HepG2 (cell line): ENCODE data around the gene AURKA. TPM values are rescaled to one million over a fixed set of nuclear protein-coding genes. Genes with fewer than 3 reads are reported as not detected.

Source experiments
- AFF4 ChIP-seq: sonication (generic); formaldehyde crosslinking; IDR thresholded peaks from 2 replicates; pipeline ENCODE4 v1.4.0; 2020; ENCODE audit warnings: missing genetic modification reagents
- ASH2L ChIP-seq: fragments of 300-600, 200-600 bp; sonication (generic); IDR thresholded peaks from 2 replicates; pipeline ENCODE4 v1.7.0; 2017; ENCODE audit warnings: low read depth, mild to moderate bottlenecking, moderate library complexity, mixed read lengths, low read length; ENCODE audit not compliant: insufficient read length
- CC2D1A ChIP-seq: sonication (generic); formaldehyde crosslinking; IDR thresholded peaks from 2 replicates; pipeline ENCODE4 v1.8.1; 2023; ENCODE audit warnings: mild to moderate bottlenecking, missing genetic modification reagents
- CEBPG ChIP-seq: IDR thresholded peaks from 2 replicates; pipeline ENCODE4 v1.6.1; 2016
- CTCF ChIP-seq: sonication (generic); formaldehyde crosslinking; IDR thresholded peaks from 2 replicates; pipeline ENCODE4 v1.5.0; 2020; ENCODE audit warnings: mild to moderate bottlenecking, missing genetic modification reagents, moderate library complexity
- GABPB1 ChIP-seq: IDR thresholded peaks from 2 replicates; pipeline ENCODE4 v1.6.1; 2016; ENCODE audit warnings: mild to moderate bottlenecking, missing genetic modification reagents, moderate library complexity, missing compliant biosample characterization
- JARID2 ChIP-seq: sonication (generic); formaldehyde crosslinking; IDR thresholded peaks from 2 replicates; pipeline ENCODE4 v1.8.1; 2023; ENCODE audit warnings: missing genetic modification reagents, inconsistent platforms; ENCODE audit not compliant: insufficient replicate concordance
- NFIC ChIP-seq: IDR thresholded peaks from 2 replicates; pipeline ENCODE4 v1.6.1; 2012; ENCODE audit warnings: mild to moderate bottlenecking, low read length, inconsistent platforms
- NR0B2 ChIP-seq: sonication (generic); formaldehyde crosslinking; IDR thresholded peaks from 2 replicates; pipeline ENCODE4 v1.4.0; 2020; ENCODE audit warnings: mild to moderate bottlenecking, missing genetic modification reagents
- RBM39 ChIP-seq: fragments of 200-400 bp; formaldehyde crosslinking; IDR thresholded peaks from one replicate; pipeline ENCODE4 v1.6.1; 2018; ENCODE audit warnings: antibody characterized with exemption, mild to moderate bottlenecking, low read depth, low read length; ENCODE audit not compliant: poor library complexity, severe bottlenecking
- RNF2 ChIP-seq: fragments of 450-650 bp; conservative IDR thresholded peaks from 2 replicates; pipeline ENCODE4 v1.6.1; 2016; ENCODE audit warnings: low read depth
- SALL1 ChIP-seq: sonication (generic); formaldehyde crosslinking; IDR thresholded peaks from 2 replicates; pipeline ENCODE4 v1.8.0; 2022; ENCODE audit warnings: mild to moderate bottlenecking, missing genetic modification reagents
- SOX6 ChIP-seq, 2 experiments: fragments of 450-650 bp in 1 of 2; sonication (generic) in 1 of 2; formaldehyde crosslinking in 1 of 2; IDR thresholded peaks; 2 replicates each; pipeline versions ENCODE4 v1.4.0 to v1.6.1; 2017 to 2020; ENCODE audit warnings: antibody characterized with exemption in 1 of 2, mild to moderate bottlenecking in 1 of 2, missing genetic modification reagents in 1 of 2
- ZMYM2 ChIP-seq: sonication (generic); formaldehyde crosslinking; IDR thresholded peaks from 2 replicates; pipeline ENCODE4 v1.8.0; 2022; ENCODE audit warnings: mild to moderate bottlenecking, missing genetic modification reagents
- ZNF672 ChIP-seq: sonication (generic); formaldehyde crosslinking; IDR thresholded peaks from 2 replicates; pipeline ENCODE4 v1.8.1; 2022; ENCODE audit warnings: missing genetic modification reagents
- ZNF687 ChIP-seq: sonication (generic); formaldehyde crosslinking; IDR thresholded peaks from 2 replicates; pipeline ENCODE4 v1.5.1; 2020; ENCODE audit warnings: mild to moderate bottlenecking, missing genetic modification reagents, moderate library complexity
- ZNF850 ChIP-seq: sonication (generic); formaldehyde crosslinking; conservative IDR thresholded peaks from 2 replicates; pipeline ENCODE4 v1.9.0; 2021; ENCODE audit warnings: mild to moderate bottlenecking, missing genetic modification reagents
- polyA plus RNA-seq, 8 experiments: library from polyadenylated mRNA; depleted of rRNA in 3 of 8; stranded (reverse) in 7 of 8; unstranded in 1 of 8; fragments of >200 nt; fragmentation: Illumina TruSeq in 4 of 8; extraction: Trizol in 4 of 8; gene quantifications; 2 replicates each; pipeline versions ENCODE4 v1.2.1 to v1.2.3, GENCODE V29; 2011 to 2016; ENCODE audit warnings: low read depth in 4 of 8, missing spikeins in 1 of 8, mixed read lengths in 1 of 8; ENCODE audit not compliant: insufficient read depth in 1 of 8
- total RNA-seq, 5 experiments: library from RNA; depleted of rRNA; stranded (reverse); fragments of >200 nt; fragmentation: Illumina TruSeq; extraction: Trizol; gene quantifications; 2 replicates each; pipeline ENCODE4 v1.2.3, GENCODE V29; 2016; ENCODE audit warnings: low read depth in 1 of 5

Gene AURKA
- total and polyA plus RNA-seq, 2 of the 13 experiments (the other 11 are each of a cell fraction or from before 2014, with no cell fraction given) = 96.4 to 224 TPM

GRCh38 chr20:56343861-56344381 lies 48.1 kb downstream of the AURKA start (continued):
- TF ChIP-seq ZNF687 (peak; percentile 35), CC2D1A (CRISPR knock-in tag) (no peak), SALL1 (peak; percentile 30; the same call in 1 of the 2 replicates), RNF2 (no peak), ZNF850 (no peak), CTCF (CRISPR knock-in tag) (peak; percentile 86), AFF4 (no peak), ASH2L (no peak), CEBPG (CRISPR knock-in tag) (no peak), ZNF672 (no peak), ZMYM2 (CRISPR knock-in tag) (no peak), NR0B2 (CRISPR knock-in tag) (no peak), NFIC (no peak), SOX6 (IDR thresholded peaks at IDR 0.05) (no peak), SOX6 (CRISPR knock-in tag; IDR thresholded peaks at IDR 0.05) (no peak), JARID2 (CRISPR knock-in tag) (no peak), GABPB1 (peak; percentile 37; the same call in 1 of the 2 replicates), RBM39 (peak; percentile 33)
